Measurements from ENCODE around the gene OLFM1.

OLFM1 gene

DNA sequence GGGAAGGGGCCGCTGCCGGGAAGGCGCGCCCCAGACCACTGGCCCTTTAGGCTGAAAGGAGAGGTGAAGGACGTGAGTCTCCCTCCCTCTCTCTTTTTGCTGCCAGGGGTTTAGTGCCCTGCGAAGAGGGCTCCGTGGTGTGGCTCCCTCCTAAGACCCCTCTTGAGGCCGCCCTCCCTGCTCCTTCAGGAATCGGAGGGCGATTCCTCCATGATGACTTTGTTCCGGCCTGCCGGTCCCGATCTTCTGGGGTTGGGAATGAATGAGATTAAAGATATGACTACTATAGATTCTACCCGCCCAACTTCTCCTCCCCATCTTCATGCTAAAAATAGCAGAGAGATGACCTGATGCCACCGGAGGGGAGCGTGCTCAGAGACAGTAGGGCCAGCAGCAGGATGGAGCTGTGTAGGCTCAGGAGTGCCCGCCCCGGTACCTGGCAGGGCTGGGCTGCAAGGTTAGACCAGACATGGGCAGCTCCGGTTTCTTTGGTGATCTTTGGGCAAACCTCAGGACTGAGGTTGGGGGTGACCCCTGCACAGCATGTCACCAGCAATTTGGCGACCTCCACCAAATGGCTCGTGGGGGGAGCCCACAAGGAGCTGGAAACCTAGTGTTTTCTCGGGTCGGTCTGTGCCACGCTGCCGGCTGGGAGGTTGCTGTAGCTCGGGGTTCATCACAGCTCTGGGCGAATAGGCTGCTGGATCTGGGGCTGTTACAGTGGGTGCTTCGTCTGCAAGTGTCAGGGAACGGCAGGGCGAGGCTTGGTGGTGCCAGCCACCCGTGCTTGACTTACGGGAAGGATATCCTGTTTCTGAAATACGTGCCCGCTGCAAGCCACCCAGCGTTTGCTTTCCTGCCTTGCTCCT lies 1.7 kb downstream of the OLFM1 start:
- no peaks in the 10 kb centered on the region for H3K9me3 ChIP-seq (ENCODE audit: severe bottlenecking)
- H3K36me3 ChIP-seq (ENCODE audit: low read depth): no peaks in the 10 kb centered on the region
- no peak overlapping the region for H3K4me3 ChIP-seq (ENCODE audit: severe bottlenecking)
- DNase-seq (ENCODE audit: low spot score): no peak
- no peak overlapping the region for H3K27ac ChIP-seq (ENCODE audit: poor library complexity, severe bottlenecking)
- no peaks in the 10 kb centered on the region for H3K4me1 ChIP-seq (ENCODE audit: insufficient read depth, poor library complexity, severe bottlenecking)
- peaks cover 60% of the 10 kb centered on the region for H3K27me3 ChIP-seq (ENCODE audit: insufficient read depth, poor library complexity, severe bottlenecking)
- ATAC-seq (ENCODE audit: low read depth): no peak
- TF ChIP-seq, protein P1, sequence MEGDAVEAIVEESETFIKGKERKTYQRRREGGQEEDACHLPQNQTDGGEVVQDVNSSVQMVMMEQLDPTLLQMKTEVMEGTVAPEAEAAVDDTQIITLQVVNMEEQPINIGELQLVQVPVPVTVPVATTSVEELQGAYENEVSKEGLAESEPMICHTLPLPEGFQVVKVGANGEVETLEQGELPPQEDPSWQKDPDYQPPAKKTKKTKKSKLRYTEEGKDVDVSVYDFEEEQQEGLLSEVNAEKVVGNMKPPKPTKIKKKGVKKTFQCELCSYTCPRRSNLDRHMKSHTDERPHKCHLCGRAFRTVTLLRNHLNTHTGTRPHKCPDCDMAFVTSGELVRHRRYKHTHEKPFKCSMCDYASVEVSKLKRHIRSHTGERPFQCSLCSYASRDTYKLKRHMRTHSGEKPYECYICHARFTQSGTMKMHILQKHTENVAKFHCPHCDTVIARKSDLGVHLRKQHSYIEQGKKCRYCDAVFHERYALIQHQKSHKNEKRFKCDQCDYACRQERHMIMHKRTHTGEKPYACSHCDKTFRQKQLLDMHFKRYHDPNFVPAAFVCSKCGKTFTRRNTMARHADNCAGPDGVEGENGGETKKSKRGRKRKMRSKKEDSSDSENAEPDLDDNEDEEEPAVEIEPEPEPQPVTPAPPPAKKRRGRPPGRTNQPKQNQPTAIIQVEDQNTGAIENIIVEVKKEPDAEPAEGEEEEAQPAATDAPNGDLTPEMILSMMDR (IDR thresholded peaks at IDR 0.05; ENCODE audit: poor library complexity, severe bottlenecking): no peak

DNA sequence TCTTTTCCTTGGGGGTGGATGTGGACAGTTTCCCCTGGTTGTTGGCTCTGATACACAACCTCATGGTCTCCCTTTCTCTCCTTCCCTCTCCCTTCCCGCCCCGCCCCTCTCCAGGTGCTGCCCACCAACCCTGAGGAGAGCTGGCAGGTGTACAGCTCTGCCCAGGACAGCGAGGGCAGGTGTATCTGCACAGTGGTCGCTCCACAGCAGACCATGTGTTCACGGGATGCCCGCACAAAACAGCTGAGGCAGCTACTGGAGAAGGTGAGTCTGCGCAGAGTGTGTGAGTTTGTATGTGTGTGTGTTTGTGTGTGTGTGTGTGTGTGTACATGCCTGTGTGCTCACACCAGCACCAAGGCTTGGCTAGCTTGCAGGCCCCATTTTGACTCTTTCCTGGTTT lies 2.6 kb downstream of the OLFM1 start:
- Histone ChIP-seq H3K36me3 (ENCODE audit: low read depth) (no peaks in the 10 kb centered on the region), H3K9me3 (ENCODE audit: severe bottlenecking) (no peaks in the 10 kb centered on the region), H3K4me3 (ENCODE audit: severe bottlenecking) (no peak overlapping the region), H3K27ac (ENCODE audit: poor library complexity, severe bottlenecking) (no peak overlapping the region), H3K4me1 (ENCODE audit: insufficient read depth, poor library complexity, severe bottlenecking) (no peaks in the 10 kb centered on the region), H3K27me3 (ENCODE audit: insufficient read depth, poor library complexity, severe bottlenecking) (peaks cover 52% of the 10 kb centered on the region)
- TF ChIP-seq, protein P1 (IDR thresholded peaks at IDR 0.05; ENCODE audit: poor library complexity, severe bottlenecking): no peak
- no peak for ATAC-seq (ENCODE audit: low read depth)
- DNase-seq (ENCODE audit: low spot score): no peak

DNA sequence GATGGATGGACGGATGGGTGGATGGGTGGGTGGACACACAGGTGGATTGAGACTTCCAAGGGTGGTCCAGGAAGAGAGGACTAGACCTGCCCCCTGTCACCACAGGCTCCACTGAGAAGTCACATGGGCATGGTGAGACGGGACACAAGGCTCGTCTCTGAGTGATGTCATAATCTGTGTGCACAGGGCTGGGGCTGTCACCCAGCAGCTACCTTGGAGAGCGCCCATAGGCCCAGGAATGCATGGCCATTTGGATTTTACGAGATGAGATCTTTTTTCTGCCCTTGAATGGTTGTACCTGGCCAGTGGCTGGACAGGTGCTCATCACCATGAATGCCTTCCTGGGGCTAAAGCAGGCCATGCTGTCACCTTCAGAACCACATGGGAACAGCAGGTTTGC lies 3.1 kb downstream of the OLFM1 start:
- Histone ChIP-seq H3K27ac (ENCODE audit: poor library complexity, severe bottlenecking) (no peak overlapping the region), H3K4me1 (ENCODE audit: insufficient read depth, poor library complexity, severe bottlenecking) (no peaks in the 10 kb centered on the region), H3K9me3 (ENCODE audit: severe bottlenecking) (no peaks in the 10 kb centered on the region), H3K27me3 (ENCODE audit: insufficient read depth, poor library complexity, severe bottlenecking) (peaks cover 47% of the 10 kb centered on the region), H3K36me3 (ENCODE audit: low read depth) (no peaks in the 10 kb centered on the region), H3K4me3 (ENCODE audit: severe bottlenecking) (no peak overlapping the region)
- ATAC-seq (ENCODE audit: low read depth) (no peak), DNase-seq (ENCODE audit: low spot score) (no peak)
- TF ChIP-seq, protein P1 (IDR thresholded peaks at IDR 0.05; ENCODE audit: poor library complexity, severe bottlenecking): no peak

DNA sequence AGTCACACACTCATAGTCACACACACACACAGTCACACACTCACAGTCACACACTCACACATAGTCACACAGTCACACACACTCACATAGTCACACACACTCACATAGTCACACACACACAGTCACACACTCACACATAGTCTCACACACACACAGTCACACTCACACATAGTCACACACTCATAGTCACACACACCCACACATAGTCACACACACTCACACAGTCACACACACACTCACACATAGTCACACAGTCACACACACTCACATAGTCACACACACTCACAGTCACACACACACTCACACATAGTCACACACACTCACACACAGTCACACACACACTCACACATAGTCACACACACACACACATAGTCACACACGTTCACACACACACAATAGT lies 4.1 kb downstream of the OLFM1 start:
- H3K27me3 ChIP-seq (ENCODE audit: insufficient read depth, poor library complexity, severe bottlenecking): peaks cover 39% of the 10 kb centered on the region
- no peak overlapping the region for H3K27ac ChIP-seq (ENCODE audit: poor library complexity, severe bottlenecking)
- no peaks in the 10 kb centered on the region for H3K9me3 ChIP-seq (ENCODE audit: severe bottlenecking)
- TF ChIP-seq, protein P1 (IDR thresholded peaks at IDR 0.05; ENCODE audit: poor library complexity, severe bottlenecking): no peak
- ATAC-seq (ENCODE audit: low read depth): no peak
- H3K4me3 ChIP-seq (ENCODE audit: severe bottlenecking): no peak overlapping the region
- H3K4me1 ChIP-seq (ENCODE audit: insufficient read depth, poor library complexity, severe bottlenecking): no peaks in the 10 kb centered on the region
- H3K36me3 ChIP-seq (ENCODE audit: low read depth): no peaks in the 10 kb centered on the region
- no peak for DNase-seq (ENCODE audit: low spot score)

DNA sequence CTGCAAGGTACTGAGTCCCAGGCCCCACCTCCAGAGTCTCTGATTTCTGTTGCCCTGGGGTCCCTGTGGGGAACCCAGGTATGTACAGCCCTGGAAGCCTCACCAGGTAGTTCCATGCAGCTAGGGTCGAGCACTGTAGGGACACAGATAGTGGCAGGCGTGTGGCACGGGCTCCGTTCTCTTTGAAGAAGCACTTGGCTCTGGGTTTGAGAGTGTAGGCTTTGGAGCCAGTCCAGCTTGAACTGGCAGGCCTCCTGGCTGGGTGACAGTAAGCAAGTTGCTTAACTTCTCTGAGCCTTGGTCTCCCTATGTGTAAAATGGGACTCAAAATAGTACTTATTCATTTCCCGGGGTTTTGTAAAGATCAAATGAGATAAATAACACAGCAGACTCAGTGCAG lies 5.6 kb downstream of the OLFM1 start:
- DNase-seq (ENCODE audit: low spot score) (no peak), ATAC-seq (ENCODE audit: low read depth) (no peak)
- no peak overlapping the region for H3K27ac ChIP-seq (ENCODE audit: poor library complexity, severe bottlenecking)
- no peaks in the 10 kb centered on the region for H3K9me3 ChIP-seq (ENCODE audit: severe bottlenecking)
- no peaks in the 10 kb centered on the region for H3K4me1 ChIP-seq (ENCODE audit: insufficient read depth, poor library complexity, severe bottlenecking)
- TF ChIP-seq, protein P1 (IDR thresholded peaks at IDR 0.05; ENCODE audit: poor library complexity, severe bottlenecking): no peak
- no peak overlapping the region for H3K4me3 ChIP-seq (ENCODE audit: severe bottlenecking)
- H3K27me3 ChIP-seq (ENCODE audit: insufficient read depth, poor library complexity, severe bottlenecking): peaks cover 35% of the 10 kb centered on the region
- H3K36me3 ChIP-seq (ENCODE audit: low read depth): no peaks in the 10 kb centered on the region

Data from RWPE2 (cell line).